Epithelial cell of proximal tubule (primary cell): ENCODE results near the gene CD96. TPM values are rescaled to one million over a fixed set of nuclear protein-coding genes. Genes with fewer than 3 reads are reported as not detected.

Experiments used
- DNase-seq: peaks from one replicate; pipeline ENCODE4 v3.0.0-alpha.2; 2011; ENCODE audit warnings: low read depth
- H3K4me3 ChIP-seq: 2 replicates; pipeline ENCODE4 v1.5.1; 2011; ENCODE audit warnings: low read depth, mild to moderate bottlenecking, low read length
- CTCF ChIP-seq: conservative IDR thresholded peaks from 2 replicates; pipeline ENCODE4 v1.5.1; 2012; ENCODE audit warnings: low read depth, mild to moderate bottlenecking, low read length
- total RNA-seq: library from RNA; depleted of rRNA; stranded (reverse); fragments of >200 nt; gene quantifications from 2 replicates; pipeline ENCODE4 v1.2.3, GENCODE V29; 2015

CD96 gene
- 0.14 TPM in 1 of 2 replicates, not detected in the other for total RNA-seq

- TF ChIP-seq CTCF = no peak
- no peak for DNase-seq
- H3K4me3 ChIP-seq = no peak within 1 kb of the TSS
These were observed at the start of gene CD96 for GRCh38 chr3:111541911-111542483. CD96 (plus strand) TSS chr3:111542197; CDS start chr3:111542249, 52 bp downstream.

- no peak for TF ChIP-seq CTCF
- no peak overlapping the region for H3K4me3 ChIP-seq
- no peak for DNase-seq
These were observed 48.7 kb upstream of the CD96 start for GRCh38 chr3:111493276-111493675.

- no peak for DNase-seq
- no peak overlapping the region for H3K4me3 ChIP-seq
- no peak for TF ChIP-seq CTCF
These were observed 45.0 kb upstream of the CD96 start for GRCh38 chr3:111496894-111497559.

GRCh38 chr3:111498022-111498421, 44.0 kb upstream of the CD96 start:
- no peak overlapping the region for H3K4me3 ChIP-seq

GRCh38 chr3:111506435-111506834, 35.6 kb upstream of the CD96 start:
- no peak for DNase-seq
- H3K4me3 ChIP-seq = no peak overlapping the region
- TF ChIP-seq CTCF = no peak

More at GRCh38 chr3:111498022-111498421, 44.0 kb upstream of the CD96 start:
- TF ChIP-seq CTCF = no peak
- no peak for DNase-seq

GRCh38 chr3:111509308-111509707, 32.7 kb upstream of the CD96 start:
- H3K4me3 ChIP-seq = no peak overlapping the region
- TF ChIP-seq CTCF = no peak
- DNase-seq = no peak

- no peak for DNase-seq
- no peak overlapping the region for H3K4me3 ChIP-seq
- no peak for TF ChIP-seq CTCF
These were observed 24.2 kb upstream of the CD96 start for GRCh38 chr3:111517801-111518200.
